ENCODE measurements around the gene DCUN1D3. TPM values are rescaled to one million over a fixed set of nuclear protein-coding genes. Genes with fewer than 3 reads are reported as not detected.

Gene DCUN1D3
- polyA plus RNA-seq, 1 donor (not counting 4 experiments of a cell fraction or from before 2014, with no cell fraction given): 9.4 TPM

- no peaks in the 10 kb centered on the region for H3K36me3 ChIP-seq (ENCODE audit: control insufficient read depth in 2 of 2, extremely low read depth in 1 of 2, insufficient read depth in 2 of 2, low read length in 2 of 2)
- no peaks in the 10 kb centered on the region for H3K4me1 ChIP-seq (ENCODE audit: control insufficient read depth, extremely low read depth, insufficient read depth, low read length)
- DNase-seq (ENCODE audit: low read depth, low spot score) (no peak), FAIRE-seq (no peak)
- no peaks in the 10 kb centered on the region for H3K79me2 ChIP-seq (ENCODE audit: control insufficient read depth, insufficient read depth, low read length)
- TF ChIP-seq EZH2 (IDR thresholded peaks at IDR 0.05; ENCODE audit: low read length) (no peak), CTCF (optimal IDR thresholded peaks at IDR 0.05 in 1 of 3, IDR thresholded peaks at IDR 0.05 in 1 of 3, conservative IDR thresholded peaks at IDR 0.05 in 1 of 3; ENCODE audit: extremely low read depth in 1 of 3, insufficient read depth in 2 of 3, low read length in 3 of 3) (no peak)
- no peaks in the 10 kb centered on the region for H3K9me1 ChIP-seq (ENCODE audit: control insufficient read depth, extremely low read depth, insufficient read depth, low read length)
- H3K4me3 ChIP-seq (ENCODE audit: control insufficient read depth in 2 of 3, extremely low read depth in 1 of 3, insufficient read depth in 2 of 3, low read depth in 1 of 3, low read length in 3 of 3): no peak overlapping the region
- no peak overlapping the region for H3K27ac ChIP-seq (ENCODE audit: control insufficient read depth, insufficient read depth, low read length)
- no peaks in the 10 kb centered on the region for H3K9me3 ChIP-seq (ENCODE audit: control insufficient read depth, low read depth, low read length)
- no peak overlapping the region for H3K4me2 ChIP-seq (ENCODE audit: control insufficient read depth, extremely low read depth, insufficient read depth, low read depth, low read length)
- no peak overlapping the region for H2AFZ ChIP-seq (ENCODE audit: control insufficient read depth, low read length)
- no peaks in the 10 kb centered on the region for H3K27me3 ChIP-seq (ENCODE audit: control insufficient read depth, extremely low read depth, insufficient read depth, low read length)
- dilution Hi-C loops (cut with MboI; ENCODE audit: extremely low pct_ligation_motif_present, low sequenced_read_pairs): no loop called here
- no peak overlapping the region for H3K9ac ChIP-seq (ENCODE audit: control insufficient read depth, extremely low read depth, insufficient read depth, low read length)
- H4K20me1 ChIP-seq (ENCODE audit: control insufficient read depth, extremely low read depth, insufficient read depth, low read length): no peaks in the 10 kb centered on the region
Observed at GRCh38 chr16:20844054-20844453, 56.1 kb downstream of the DCUN1D3 start.

- Histone ChIP-seq H3K4me2 (ENCODE audit: control insufficient read depth, extremely low read depth, insufficient read depth, low read depth, low read length) (no peak overlapping the region), H3K79me2 (ENCODE audit: control insufficient read depth, insufficient read depth, low read length) (no peaks in the 10 kb centered on the region), H4K20me1 (ENCODE audit: control insufficient read depth, extremely low read depth, insufficient read depth, low read length) (no peaks in the 10 kb centered on the region), H3K4me3 (ENCODE audit: control insufficient read depth in 2 of 3, extremely low read depth in 1 of 3, insufficient read depth in 2 of 3, low read depth in 1 of 3, low read length in 3 of 3) (no peak overlapping the region), H2AFZ (ENCODE audit: control insufficient read depth, low read length) (no peak overlapping the region), H3K9me1 (ENCODE audit: control insufficient read depth, extremely low read depth, insufficient read depth, low read length) (no peaks in the 10 kb centered on the region), H3K9ac (ENCODE audit: control insufficient read depth, extremely low read depth, insufficient read depth, low read length) (no peak overlapping the region), H3K27ac (ENCODE audit: control insufficient read depth, insufficient read depth, low read length) (no peak overlapping the region), H3K4me1 (ENCODE audit: control insufficient read depth, extremely low read depth, insufficient read depth, low read length) (no peaks in the 10 kb centered on the region), H3K36me3 (ENCODE audit: control insufficient read depth in 2 of 2, extremely low read depth in 1 of 2, insufficient read depth in 2 of 2, low read length in 2 of 2) (no peaks in the 10 kb centered on the region), H3K9me3 (ENCODE audit: control insufficient read depth, low read depth, low read length) (no peaks in the 10 kb centered on the region), H3K27me3 (ENCODE audit: control insufficient read depth, extremely low read depth, insufficient read depth, low read length) (no peaks in the 10 kb centered on the region)
- FAIRE-seq (no peak), DNase-seq (ENCODE audit: low read depth, low spot score) (no peak)
- dilution Hi-C loops (cut with MboI; ENCODE audit: extremely low pct_ligation_motif_present, low sequenced_read_pairs): no loop called here
- TF ChIP-seq CTCF (optimal IDR thresholded peaks at IDR 0.05 in 1 of 3, IDR thresholded peaks at IDR 0.05 in 1 of 3, conservative IDR thresholded peaks at IDR 0.05 in 1 of 3; ENCODE audit: extremely low read depth in 1 of 3, insufficient read depth in 2 of 3, low read length in 3 of 3) (no peak), EZH2 (IDR thresholded peaks at IDR 0.05; ENCODE audit: low read length) (no peak)
Observed at GRCh38 chr16:20839504-20839903, 60.7 kb downstream of the DCUN1D3 start.

All from keratinocyte (primary cell).